Calu3 (cell line): ENCODE measurements around the gene FFAR4. TPM values are rescaled to one million over a fixed set of nuclear protein-coding genes. Genes with fewer than 3 reads are reported as not detected.

ENCODE experiments used
- BruUV-seq: library from RNA; stranded (reverse); fragments of 400-500 nt; replicated peaks from 2 replicates; lab custom pipeline; 2021; lab: Mats Ljungman, UMichigan
- CTCF ChIA-PET: fragments of 300-600 bp; sonication (Branson Sonifier 250); formaldehyde crosslinking; loops from one replicate; lab custom pipeline; 2022; ENCODE audit warnings: antibody characterized with exemption; lab: Charles Lee
- DNase-seq: peaks from one replicate; pipeline ENCODE4 v3.0.0; 2022
- H3K27ac Mint-ChIP-seq: one replicate; pipeline ENCODE4 v1.8.0; 2022; ENCODE audit warnings: mixed read lengths; ENCODE audit not compliant: unreplicated experiment
- H3K27me3 Mint-ChIP-seq: one replicate; pipeline ENCODE4 v1.8.0; 2022; ENCODE audit warnings: mixed read lengths; ENCODE audit not compliant: unreplicated experiment
- H3K36me3 Mint-ChIP-seq: one replicate; pipeline ENCODE4 v1.8.0; 2022; ENCODE audit warnings: mild to moderate bottlenecking, moderate library complexity, mixed read lengths; ENCODE audit not compliant: insufficient read depth, unreplicated experiment
- H3K4me1 Mint-ChIP-seq: one replicate; pipeline ENCODE4 v1.8.0; 2022; ENCODE audit warnings: mild to moderate bottlenecking, low read depth, mixed read lengths; ENCODE audit not compliant: unreplicated experiment
- H3K4me3 Mint-ChIP-seq: one replicate; pipeline ENCODE4 v1.8.0; 2022; ENCODE audit warnings: mild to moderate bottlenecking, low read depth, moderate library complexity, mixed read lengths; ENCODE audit not compliant: unreplicated experiment
- H3K9me3 Mint-ChIP-seq: one replicate; pipeline ENCODE4 v1.8.0; 2022; ENCODE audit warnings: low read depth, mixed read lengths; ENCODE audit not compliant: unreplicated experiment
- CTCF ChIP-seq: fragments of 200-600 bp; IDR thresholded peaks from one replicate; pipeline ENCODE4 v1.8.0; 2022; ENCODE audit warnings: antibody characterized with exemption; ENCODE audit not compliant: unreplicated experiment
- intact Hi-C: fragments of 100-400 bp; cut with micrococcal nuclease; formaldehyde crosslinking; loops from one replicate; pipeline ENCODE4 v1.10.0; 2022; ENCODE audit not compliant: unreplicated experiment
- total RNA-seq: library from RNA; stranded (reverse); gene quantifications from 2 replicates; pipeline ENCODE4 v1.2.3, GENCODE V29; 2022

FFAR4 gene
- total RNA-seq, 1 experiment from 2014 or later, result 0.97 TPM

GRCh38 chr10:93622942-93623341 is 56.5 kb downstream of the FFAR4 start:
- Mint-ChIP-seq H3K4me1 (no peaks in the 10 kb centered on the region), H3K27ac (no peak overlapping the region), H3K27me3 (peaks cover 13% of the 10 kb centered on the region), H3K36me3 (no peaks in the 10 kb centered on the region), H3K4me3 (no peak overlapping the region), H3K9me3 (no peaks in the 10 kb centered on the region)
- intact Hi-C loops, result no loop called here
- CTCF ChIA-PET, result no interaction called here
- no peak for DNase-seq
- TF ChIP-seq CTCF, result no peak
- BruUV-seq, result no TSS peak

- H3K4me3 Mint-ChIP-seq, result no peak overlapping the region
- H3K27me3 Mint-ChIP-seq, result peaks cover 15% of the 10 kb centered on the region
- CTCF ChIA-PET, result no interaction called here
- no peaks in the 10 kb centered on the region for H3K9me3 Mint-ChIP-seq
- intact Hi-C loops, result no loop called here
- no peak for DNase-seq
- no TSS peak for BruUV-seq
- no peak overlapping the region for H3K27ac Mint-ChIP-seq
- no peak for TF ChIP-seq CTCF
- no peaks in the 10 kb centered on the region for H3K36me3 Mint-ChIP-seq
- no peaks in the 10 kb centered on the region for H3K4me1 Mint-ChIP-seq
These were observed 62.4 kb downstream of the FFAR4 start for GRCh38 chr10:93628858-93629257.

GRCh38 chr10:93629647-93630305 is 63.3 kb downstream of the FFAR4 start:
- no peak for TF ChIP-seq CTCF
- no peaks in the 10 kb centered on the region for H3K36me3 Mint-ChIP-seq
- no peak for DNase-seq
- no peaks in the 10 kb centered on the region for H3K4me1 Mint-ChIP-seq
- intact Hi-C loops, result no loop called here
- no peaks in the 10 kb centered on the region for H3K9me3 Mint-ChIP-seq
- no TSS peak for BruUV-seq
- CTCF ChIA-PET, result no interaction called here
- no peak overlapping the region for H3K4me3 Mint-ChIP-seq
- no peak overlapping the region for H3K27ac Mint-ChIP-seq
- peaks cover 15% of the 10 kb centered on the region for H3K27me3 Mint-ChIP-seq

- Mint-ChIP-seq H3K4me1 (no peaks in the 10 kb centered on the region), H3K9me3 (no peaks in the 10 kb centered on the region), H3K36me3 (no peaks in the 10 kb centered on the region), H3K27ac (no peak overlapping the region), H3K27me3 (peaks cover 15% of the 10 kb centered on the region), H3K4me3 (no peak overlapping the region)
- DNase-seq, result no peak
- intact Hi-C loops, result no loop called here
- BruUV-seq, result no TSS peak
- CTCF ChIA-PET, result no interaction called here
- no peak for TF ChIP-seq CTCF
These were observed 64.4 kb downstream of the FFAR4 start for GRCh38 chr10:93630625-93631557.

Other genes with a start within 250 kb of the FFAR4 start
- gene MYOF, start 84.3 kb upstream of the FFAR4 start, total RNA-seq, result 468 and 474 TPM in 2 replicates
- gene CEP55, start 70.1 kb upstream of the FFAR4 start, total RNA-seq, result 46.9 and 52.2 TPM in 2 replicates
- 1.5 and 2.6 TPM in 2 replicates for gene RBP4, start 34.6 kb downstream of the FFAR4 start, total RNA-seq
- not detected in 2 replicates for gene PDE6C, start 45.9 kb downstream of the FFAR4 start, total RNA-seq
- 6.5 and 7.6 TPM in 2 replicates for gene FRA10AC1, start 135.9 kb downstream of the FFAR4 start, total RNA-seq
- not detected in 2 replicates for gene LGI1, start 191.3 kb downstream of the FFAR4 start, total RNA-seq